CD4-positive, CD25-positive, alpha-beta regulatory T cell (primary cell): Measurements from ENCODE around the gene EIF3K. TPM values are rescaled to one million over a fixed set of nuclear protein-coding genes. Genes with fewer than 3 reads are reported as not detected.

ENCODE experiments used
- ATAC-seq, 2 donors: fragments of 150-1000 bp; cut with Tn5 transposase; one replicate each; pipeline ENCODE4 v1.10.0; 2021; ENCODE audit warnings: low read depth in 2 of 2, moderate number of reproducible peaks in 2 of 2, moderate library complexity in 1 of 2
- DNase-seq, 3 donors: peaks; one replicate each; pipeline versions ENCODE4 v3.0.0 to v3.0.0-alpha.2; 2012 to 2022; ENCODE audit warnings: mixed read lengths in 1 of 3
- H3K27ac ChIP-seq: one replicate; pipeline ENCODE4 v1.7.0; 2013; ENCODE audit warnings: mild to moderate bottlenecking, low read length; ENCODE audit not compliant: insufficient read depth, poor library complexity, severe bottlenecking
- H3K27me3 ChIP-seq: one replicate; pipeline ENCODE4 v1.7.0; 2013; ENCODE audit warnings: low read length; ENCODE audit not compliant: control insufficient read depth, insufficient read depth
- H3K36me3 ChIP-seq: one replicate; pipeline ENCODE4 v1.7.0; 2013; ENCODE audit warnings: mild to moderate bottlenecking, low read length, moderate library complexity; ENCODE audit not compliant: control insufficient read depth, insufficient read depth
- H3K4me1 ChIP-seq: 2 replicates; pipeline ENCODE4 v1.7.0; 2013; ENCODE audit warnings: mild to moderate bottlenecking, low read length; ENCODE audit not compliant: insufficient read depth, control insufficient read depth, poor library complexity, severe bottlenecking
- H3K4me3 ChIP-seq: one replicate; pipeline ENCODE4 v1.7.0; 2013; ENCODE audit warnings: low read depth, mild to moderate bottlenecking, low read length, moderate library complexity
- H3K9me3 ChIP-seq, 2 experiments: 1 replicate in 1 of 2; 2 replicates in 1 of 2; pipeline ENCODE4 v1.7.0; 2013; ENCODE audit warnings: low read length in 2 of 2, mild to moderate bottlenecking in 1 of 2, moderate library complexity in 1 of 2; ENCODE audit not compliant: control insufficient read depth in 2 of 2
- H3K27ac Mint-ChIP-seq, 3 donors: one replicate each; pipeline ENCODE4 v1.8.0; 2020 to 2022; ENCODE audit warnings: mild to moderate bottlenecking in 3 of 3, mixed read lengths in 3 of 3, moderate library complexity in 2 of 3
- H3K27me3 Mint-ChIP-seq: one replicate; pipeline ENCODE4 v1.8.0; 2022; ENCODE audit warnings: mild to moderate bottlenecking, mixed read lengths
- H3K36me3 Mint-ChIP-seq: one replicate; pipeline ENCODE4 v1.8.0; 2020; ENCODE audit warnings: mixed read lengths
- H3K4me1 Mint-ChIP-seq, 4 donors: one replicate each; pipeline ENCODE4 v1.8.0; 2020 to 2022; ENCODE audit warnings: mixed read lengths in 4 of 4, mild to moderate bottlenecking in 1 of 4
- H3K4me3 Mint-ChIP-seq, 4 donors: one replicate each; pipeline ENCODE4 v1.8.0; 2020 to 2022; ENCODE audit warnings: mild to moderate bottlenecking in 4 of 4, mixed read lengths in 4 of 4, moderate library complexity in 3 of 4
- H3K9me3 Mint-ChIP-seq, 7 donors: one replicate each; pipeline ENCODE4 v1.8.0; 2020 to 2022; ENCODE audit warnings: mixed read lengths in 7 of 7, mild to moderate bottlenecking in 3 of 7, moderate library complexity in 2 of 7
- polyA plus RNA-seq, 4 donors: library from polyadenylated mRNA; unstranded; fragments of 300-500 nt; fragmentation: Illumina TruSeq; gene quantifications; one replicate each; pipeline ENCODE4 v1.2.3, GENCODE V29; 2021
- total RNA-seq: library from RNA; stranded (reverse); gene quantifications from one replicate; pipeline ENCODE4 v1.2.3, GENCODE V29; 2022

The EIF3K gene
- total and polyA plus RNA-seq, 5 donors from 2014 or later: 319 to 508 (median 474) TPM

- Mint-ChIP-seq H3K27ac (peak overlapping the region; percentile 71 to 97 (median 96)), H3K9me3 (peaks cover 0 to 1% (median 0%) of the 10 kb centered on the region in 7 donors), H3K4me3 (peak overlapping the region in 3 of 4 donors; percentile 26 to 76 (median 59)), H3K27me3 (no peaks in the 10 kb centered on the region), H3K36me3 (peaks cover 17% of the 10 kb centered on the region), H3K4me1 (peaks cover 19 to 95% (median 72%) of the 10 kb centered on the region in 4 donors)
- DNase-seq (no peak), ATAC-seq (no peak)
- Histone ChIP-seq H3K4me3 (no peak overlapping the region), H3K36me3 (peaks cover 3% of the 10 kb centered on the region), H3K27me3 (no peaks in the 10 kb centered on the region), H3K9me3 (no peaks in the 10 kb centered on the region), H3K27ac (peak overlapping the region; percentile 79), H3K4me1 (peaks cover 89% of the 10 kb centered on the region)
These were observed 47.1 kb downstream of the EIF3K start for GRCh38 chr19:38665950-38666662.

GRCh38 chr19:38666663-38667511 is 47.9 kb downstream of the EIF3K start:
- H3K27ac Mint-ChIP-seq: peak overlapping the region; percentile 71 to 97 (median 96)

GRCh38 chr19:38667661-38668171 is 48.7 kb downstream of the EIF3K start:
- peak overlapping the region in 3 of 4 donors; percentile 67 to 87 (median 81) for H3K4me3 Mint-ChIP-seq
- H3K4me1 ChIP-seq: peaks cover 87% of the 10 kb centered on the region
- H3K27ac Mint-ChIP-seq: peak overlapping the region; percentile 69 to 86 (median 71)
- peaks cover 19 to 95% (median 69%) of the 10 kb centered on the region in 4 donors for H3K4me1 Mint-ChIP-seq
- H3K9me3 Mint-ChIP-seq: no peaks in the 10 kb centered on the region
- H3K27me3 ChIP-seq: no peaks in the 10 kb centered on the region
- H3K27me3 Mint-ChIP-seq: no peaks in the 10 kb centered on the region
- H3K9me3 ChIP-seq: no peaks in the 10 kb centered on the region
- H3K27ac ChIP-seq: peak overlapping the region; percentile 79
- H3K4me3 ChIP-seq: peak overlapping the region; percentile 62
- ATAC-seq (no peak), DNase-seq (no peak)
- H3K36me3 Mint-ChIP-seq: peaks cover 14% of the 10 kb centered on the region
- H3K36me3 ChIP-seq: peaks cover 3% of the 10 kb centered on the region

More at GRCh38 chr19:38666663-38667511, 47.9 kb downstream of the EIF3K start:
- H3K27me3 Mint-ChIP-seq: no peaks in the 10 kb centered on the region
- H3K9me3 Mint-ChIP-seq: no peaks in the 10 kb centered on the region
- DNase-seq (peak in 2 of 3 donors; percentile 53 to 73), ATAC-seq (peak; percentile 84 to 87)
- Histone ChIP-seq H3K4me3 (peak overlapping the region; percentile 62), H3K9me3 (no peaks in the 10 kb centered on the region), H3K36me3 (peaks cover 3% of the 10 kb centered on the region), H3K27ac (peak overlapping the region; percentile 79), H3K27me3 (no peaks in the 10 kb centered on the region), H3K4me1 (peaks cover 94% of the 10 kb centered on the region)
- H3K36me3 Mint-ChIP-seq: peaks cover 14% of the 10 kb centered on the region
- H3K4me3 Mint-ChIP-seq: peak overlapping the region; percentile 73 to 78 (median 76)
- peaks cover 19 to 98% (median 75%) of the 10 kb centered on the region in 4 donors for H3K4me1 Mint-ChIP-seq

GRCh38 chr19:38669552-38669951 is 50.6 kb downstream of the EIF3K start:
- peak overlapping the region; percentile 77 to 93 (median 84) for H3K4me3 Mint-ChIP-seq
- DNase-seq: peak in 2 of 3 donors; percentile 36 to 69
- H3K36me3 ChIP-seq: peaks cover 3% of the 10 kb centered on the region
- H3K27ac ChIP-seq: peak overlapping the region; percentile 38
- H3K4me3 ChIP-seq: peak overlapping the region; percentile 63
- ATAC-seq: peak; percentile 41 to 53
- no peaks in the 10 kb centered on the region for H3K9me3 Mint-ChIP-seq
- H3K4me1 Mint-ChIP-seq: peaks cover 14 to 89% (median 63%) of the 10 kb centered on the region in 4 donors
- peak overlapping the region; percentile 49 to 92 (median 90) for H3K27ac Mint-ChIP-seq
- H3K36me3 Mint-ChIP-seq: peaks cover 13% of the 10 kb centered on the region
- H3K27me3 ChIP-seq: no peaks in the 10 kb centered on the region
- peaks cover 80% of the 10 kb centered on the region for H3K4me1 ChIP-seq
- no peaks in the 10 kb centered on the region for H3K27me3 Mint-ChIP-seq
- H3K9me3 ChIP-seq: no peaks in the 10 kb centered on the region

GRCh38 chr19:38670921-38671398 is 52.0 kb downstream of the EIF3K start:
- Histone ChIP-seq H3K4me1 (peaks cover 80% of the 10 kb centered on the region), H3K27me3 (no peaks in the 10 kb centered on the region), H3K27ac (no peak overlapping the region), H3K4me3 (no peak overlapping the region), H3K9me3 (no peaks in the 10 kb centered on the region), H3K36me3 (peaks cover 3% of the 10 kb centered on the region)
- no peaks in the 10 kb centered on the region for H3K9me3 Mint-ChIP-seq
- peaks cover 16 to 89% (median 67%) of the 10 kb centered on the region in 4 donors for H3K4me1 Mint-ChIP-seq
- peak overlapping the region in 2 of 4 donors; percentile 41 to 48 for H3K4me3 Mint-ChIP-seq
- peak overlapping the region in 2 of 3 donors; percentile 65 to 78 for H3K27ac Mint-ChIP-seq
- H3K27me3 Mint-ChIP-seq: no peaks in the 10 kb centered on the region
- ATAC-seq (no peak), DNase-seq (no peak)
- peaks cover 12% of the 10 kb centered on the region for H3K36me3 Mint-ChIP-seq

- H3K36me3 ChIP-seq: peaks cover 3% of the 10 kb centered on the region
- no peaks in the 10 kb centered on the region for H3K27me3 ChIP-seq
- H3K27me3 Mint-ChIP-seq: no peaks in the 10 kb centered on the region
- ATAC-seq: no peak
- no peaks in the 10 kb centered on the region for H3K9me3 Mint-ChIP-seq
- H3K36me3 Mint-ChIP-seq: peaks cover 12% of the 10 kb centered on the region
- H3K9me3 ChIP-seq: no peaks in the 10 kb centered on the region
- peaks cover 16 to 89% (median 68%) of the 10 kb centered on the region in 4 donors for H3K4me1 Mint-ChIP-seq
- H3K4me3 ChIP-seq: no peak overlapping the region
- no peak overlapping the region for H3K27ac ChIP-seq
- H3K4me3 Mint-ChIP-seq: peak overlapping the region in 1 of 4 donors; percentile 27
- H3K27ac Mint-ChIP-seq: peak overlapping the region in 1 of 3 donors; percentile 78
- DNase-seq: no peak
- peaks cover 80% of the 10 kb centered on the region for H3K4me1 ChIP-seq
These were observed 52.7 kb downstream of the EIF3K start for GRCh38 chr19:38671654-38672053.

GRCh38 chr19:38673030-38673429 is 54.0 kb downstream of the EIF3K start:
- H3K27ac ChIP-seq: no peak overlapping the region
- H3K4me3 ChIP-seq: no peak overlapping the region
- Mint-ChIP-seq H3K27me3 (no peaks in the 10 kb centered on the region), H3K4me1 (peaks cover 16 to 89% (median 69%) of the 10 kb centered on the region in 4 donors), H3K36me3 (peaks cover 16% of the 10 kb centered on the region), H3K27ac (no peak overlapping the region), H3K9me3 (no peaks in the 10 kb centered on the region), H3K4me3 (no peak overlapping the region)
- no peaks in the 10 kb centered on the region for H3K36me3 ChIP-seq
- ATAC-seq (no peak), DNase-seq (no peak)
- H3K27me3 ChIP-seq: no peaks in the 10 kb centered on the region
- no peaks in the 10 kb centered on the region for H3K9me3 ChIP-seq
- peaks cover 80% of the 10 kb centered on the region for H3K4me1 ChIP-seq
